DND-41 (cell line): ENCODE results near the gene ZNF133.

Source experiments
- EZH2 ChIP-seq: IDR thresholded peaks from 3 replicates; pipeline ENCODE4 v1.6.1; 2012; ENCODE audit warnings: borderline replicate concordance, low read depth, mild to moderate bottlenecking, moderate library complexity, low read length, inconsistent platforms; ENCODE audit not compliant: severe bottlenecking
- TF ChIP-seq, protein P1 (sequence below): IDR thresholded peaks from 2 replicates; pipeline ENCODE4 v1.5.1; 2012; ENCODE audit warnings: borderline replicate concordance, low read length, moderate library complexity, mild to moderate bottlenecking; ENCODE audit not compliant: poor library complexity, severe bottlenecking; ENCODE audit errors: extremely low read depth

DNA sequence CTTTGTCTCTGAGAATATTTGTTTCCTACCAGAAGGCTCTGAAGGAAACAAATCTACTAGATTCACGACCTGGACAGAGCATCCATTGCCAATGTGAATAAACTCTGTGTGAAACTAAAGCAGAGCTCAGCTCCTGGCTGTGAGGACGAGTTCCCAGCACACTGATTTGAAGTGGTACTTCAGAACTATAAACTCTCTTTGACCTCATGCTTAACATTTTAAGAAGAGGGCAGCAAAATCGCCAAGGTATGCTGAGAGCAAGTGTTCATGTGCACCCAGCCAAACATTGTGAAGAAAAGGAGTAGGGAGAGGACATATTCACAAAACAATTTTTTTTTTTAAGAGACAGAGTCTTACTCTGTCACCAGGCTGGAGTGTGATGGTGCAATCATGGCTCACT lies 33.7 kb upstream of the ZNF133 start:
- TF ChIP-seq, protein P1, sequence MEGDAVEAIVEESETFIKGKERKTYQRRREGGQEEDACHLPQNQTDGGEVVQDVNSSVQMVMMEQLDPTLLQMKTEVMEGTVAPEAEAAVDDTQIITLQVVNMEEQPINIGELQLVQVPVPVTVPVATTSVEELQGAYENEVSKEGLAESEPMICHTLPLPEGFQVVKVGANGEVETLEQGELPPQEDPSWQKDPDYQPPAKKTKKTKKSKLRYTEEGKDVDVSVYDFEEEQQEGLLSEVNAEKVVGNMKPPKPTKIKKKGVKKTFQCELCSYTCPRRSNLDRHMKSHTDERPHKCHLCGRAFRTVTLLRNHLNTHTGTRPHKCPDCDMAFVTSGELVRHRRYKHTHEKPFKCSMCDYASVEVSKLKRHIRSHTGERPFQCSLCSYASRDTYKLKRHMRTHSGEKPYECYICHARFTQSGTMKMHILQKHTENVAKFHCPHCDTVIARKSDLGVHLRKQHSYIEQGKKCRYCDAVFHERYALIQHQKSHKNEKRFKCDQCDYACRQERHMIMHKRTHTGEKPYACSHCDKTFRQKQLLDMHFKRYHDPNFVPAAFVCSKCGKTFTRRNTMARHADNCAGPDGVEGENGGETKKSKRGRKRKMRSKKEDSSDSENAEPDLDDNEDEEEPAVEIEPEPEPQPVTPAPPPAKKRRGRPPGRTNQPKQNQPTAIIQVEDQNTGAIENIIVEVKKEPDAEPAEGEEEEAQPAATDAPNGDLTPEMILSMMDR = no peak
- TF ChIP-seq EZH2 = no peak
